HL-60 (cell line): ENCODE data around the gene SHB.
"Not testable (repeated sequence)": the region's sequence is repeated elsewhere in the genome, so short reads cannot be mapped to it uniquely, and the experiment has no call there.

Experiments
- DNase-seq, 2 experiments: peaks; one replicate each; pipeline ENCODE4 v3.0.0-alpha.2; 2010 to 2020; ENCODE audit warnings: low read depth in 1 of 2, low spot score in 1 of 2
- H3K27ac ChIP-seq: fragments of 250-450 bp; sonication (Bioruptor Pico); replicated peaks from 2 replicates; pipeline ENCODE4 v1.5.1; 2020; ENCODE audit warnings: mild to moderate bottlenecking, moderate library complexity
- H3K27me3 ChIP-seq: fragments of 250-450 bp; sonication (Bioruptor Pico); 2 replicates; pipeline ENCODE4 v1.5.1; 2021; ENCODE audit warnings: mild to moderate bottlenecking, moderate library complexity; ENCODE audit not compliant: insufficient read depth, poor library complexity, severe bottlenecking
- H3K4me3 ChIP-seq: replicated peaks from 2 replicates; pipeline ENCODE4 v1.5.1; 2011; ENCODE audit warnings: mild to moderate bottlenecking, control low read depth, low read length; ENCODE audit not compliant: insufficient read depth
- GABPA ChIP-seq: IDR thresholded peaks from 2 replicates; pipeline ENCODE4 v1.6.1; 2012; ENCODE audit warnings: low read depth
- POLR2AphosphoS5 ChIP-seq: IDR thresholded peaks from 2 replicates; pipeline ENCODE4 v1.6.1; 2012; ENCODE audit warnings: low read depth
- SPI1 ChIP-seq: IDR thresholded peaks from 2 replicates; pipeline ENCODE4 v1.6.1; 2012; ENCODE audit warnings: low read depth, mild to moderate bottlenecking, borderline replicate concordance
- TF ChIP-seq, protein P1 (sequence below): IDR thresholded peaks from 2 replicates; pipeline ENCODE4 v1.6.1; 2012; ENCODE audit warnings: low read depth; ENCODE audit not compliant: insufficient replicate concordance
- TF ChIP-seq, protein P2 (sequence below): IDR thresholded peaks from one replicate; pipeline ENCODE4 v1.5.1; 2011; ENCODE audit warnings: low read length, control low read depth, inconsistent platforms; ENCODE audit not compliant: insufficient read depth

Gene SHB

DNA sequence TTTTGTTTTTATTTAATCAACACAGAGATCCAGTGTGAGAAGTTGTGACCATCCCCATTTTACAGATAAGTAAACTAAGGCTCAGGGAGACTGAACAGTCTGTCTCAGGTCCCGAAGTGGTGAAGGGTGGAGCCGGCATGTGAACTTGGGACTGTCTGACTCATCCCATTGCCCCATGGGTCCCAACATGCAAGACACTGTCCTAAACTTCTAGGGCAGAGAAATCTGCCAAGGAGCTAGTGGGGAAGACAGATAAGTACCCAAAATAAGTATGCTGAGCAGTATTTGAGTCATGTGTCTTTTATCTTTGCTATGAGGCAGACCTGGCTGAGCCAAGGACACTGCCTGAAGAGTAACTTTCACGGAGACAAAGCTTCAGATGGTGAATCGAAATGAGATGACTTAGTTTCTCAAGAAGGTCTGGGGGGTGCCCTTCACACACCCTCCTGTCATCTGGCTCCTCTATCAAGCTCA, 100.8 kb downstream of the SHB start:
- no peak overlapping the region for H3K27ac ChIP-seq
- DNase-seq: no peak
- no peaks in the 10 kb centered on the region for H3K27me3 ChIP-seq
- no peak overlapping the region for H3K4me3 ChIP-seq
- no peak for TF ChIP-seq GABPA

DNA sequence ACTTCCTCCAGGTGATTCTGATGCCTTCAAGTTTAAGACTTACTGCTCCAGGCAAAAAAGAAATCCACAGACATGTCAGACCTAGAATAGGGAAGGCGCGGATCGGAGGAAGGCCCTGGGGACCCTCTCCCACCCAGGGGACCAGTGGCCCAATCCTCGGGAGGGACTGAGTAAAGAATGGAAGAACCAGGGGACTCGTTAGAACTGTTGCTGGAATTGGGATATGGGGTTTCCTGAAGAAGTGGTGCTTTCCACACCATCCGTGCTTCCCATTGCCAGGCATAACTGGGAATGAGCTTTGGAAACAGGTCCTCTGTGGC, 101.3 kb downstream of the SHB start:
- H3K27ac ChIP-seq: no peak overlapping the region
- H3K27me3 ChIP-seq: no peaks in the 10 kb centered on the region
- no peak overlapping the region for H3K4me3 ChIP-seq
- no peak for DNase-seq
- TF ChIP-seq, protein P1, sequence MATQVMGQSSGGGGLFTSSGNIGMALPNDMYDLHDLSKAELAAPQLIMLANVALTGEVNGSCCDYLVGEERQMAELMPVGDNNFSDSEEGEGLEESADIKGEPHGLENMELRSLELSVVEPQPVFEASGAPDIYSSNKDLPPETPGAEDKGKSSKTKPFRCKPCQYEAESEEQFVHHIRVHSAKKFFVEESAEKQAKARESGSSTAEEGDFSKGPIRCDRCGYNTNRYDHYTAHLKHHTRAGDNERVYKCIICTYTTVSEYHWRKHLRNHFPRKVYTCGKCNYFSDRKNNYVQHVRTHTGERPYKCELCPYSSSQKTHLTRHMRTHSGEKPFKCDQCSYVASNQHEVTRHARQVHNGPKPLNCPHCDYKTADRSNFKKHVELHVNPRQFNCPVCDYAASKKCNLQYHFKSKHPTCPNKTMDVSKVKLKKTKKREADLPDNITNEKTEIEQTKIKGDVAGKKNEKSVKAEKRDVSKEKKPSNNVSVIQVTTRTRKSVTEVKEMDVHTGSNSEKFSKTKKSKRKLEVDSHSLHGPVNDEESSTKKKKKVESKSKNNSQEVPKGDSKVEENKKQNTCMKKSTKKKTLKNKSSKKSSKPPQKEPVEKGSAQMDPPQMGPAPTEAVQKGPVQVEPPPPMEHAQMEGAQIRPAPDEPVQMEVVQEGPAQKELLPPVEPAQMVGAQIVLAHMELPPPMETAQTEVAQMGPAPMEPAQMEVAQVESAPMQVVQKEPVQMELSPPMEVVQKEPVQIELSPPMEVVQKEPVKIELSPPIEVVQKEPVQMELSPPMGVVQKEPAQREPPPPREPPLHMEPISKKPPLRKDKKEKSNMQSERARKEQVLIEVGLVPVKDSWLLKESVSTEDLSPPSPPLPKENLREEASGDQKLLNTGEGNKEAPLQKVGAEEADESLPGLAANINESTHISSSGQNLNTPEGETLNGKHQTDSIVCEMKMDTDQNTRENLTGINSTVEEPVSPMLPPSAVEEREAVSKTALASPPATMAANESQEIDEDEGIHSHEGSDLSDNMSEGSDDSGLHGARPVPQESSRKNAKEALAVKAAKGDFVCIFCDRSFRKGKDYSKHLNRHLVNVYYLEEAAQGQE: no peak
- TF ChIP-seq POLR2AphosphoS5: no peak
- TF ChIP-seq GABPA: no peak

DNA sequence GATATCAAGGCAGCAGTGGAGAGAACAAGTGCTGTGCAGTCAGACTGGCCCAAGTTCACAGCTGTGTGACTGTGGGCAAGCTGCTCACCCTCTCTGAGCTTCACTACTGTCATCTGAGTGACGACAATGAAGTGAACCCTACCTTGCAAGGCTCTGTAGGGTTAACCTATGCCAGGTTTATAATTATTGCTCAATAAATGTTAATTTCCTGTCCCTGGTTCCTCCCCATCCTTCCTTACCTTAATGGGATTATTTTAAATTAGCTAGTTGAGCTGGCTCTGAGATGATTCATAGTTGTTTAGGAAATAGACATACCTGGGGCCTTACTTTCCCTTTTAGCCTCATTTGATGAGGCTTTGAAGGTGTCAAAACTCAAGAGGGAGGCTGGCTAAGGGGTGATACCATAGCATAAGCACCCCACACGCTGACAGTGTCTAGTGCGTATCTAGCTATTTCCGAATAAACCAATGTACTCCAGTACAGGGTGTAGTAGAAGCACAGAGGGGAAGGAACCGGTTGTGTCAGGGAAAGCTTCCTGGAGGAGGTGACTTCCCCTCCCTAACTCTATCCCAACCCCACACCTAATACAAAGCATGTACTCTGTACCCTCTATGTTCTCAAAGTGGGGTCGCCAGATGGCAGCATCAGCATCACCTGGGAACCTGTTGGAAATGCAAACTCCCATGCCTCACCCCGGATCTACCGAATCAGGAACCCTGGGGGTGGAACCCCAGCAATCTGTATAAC, 101.8 kb downstream of the SHB start:
- TF ChIP-seq, protein P1: no peak
- TF ChIP-seq POLR2AphosphoS5 (no peak), SPI1 (no peak), GABPA (no peak)
- TF ChIP-seq, protein P2, sequence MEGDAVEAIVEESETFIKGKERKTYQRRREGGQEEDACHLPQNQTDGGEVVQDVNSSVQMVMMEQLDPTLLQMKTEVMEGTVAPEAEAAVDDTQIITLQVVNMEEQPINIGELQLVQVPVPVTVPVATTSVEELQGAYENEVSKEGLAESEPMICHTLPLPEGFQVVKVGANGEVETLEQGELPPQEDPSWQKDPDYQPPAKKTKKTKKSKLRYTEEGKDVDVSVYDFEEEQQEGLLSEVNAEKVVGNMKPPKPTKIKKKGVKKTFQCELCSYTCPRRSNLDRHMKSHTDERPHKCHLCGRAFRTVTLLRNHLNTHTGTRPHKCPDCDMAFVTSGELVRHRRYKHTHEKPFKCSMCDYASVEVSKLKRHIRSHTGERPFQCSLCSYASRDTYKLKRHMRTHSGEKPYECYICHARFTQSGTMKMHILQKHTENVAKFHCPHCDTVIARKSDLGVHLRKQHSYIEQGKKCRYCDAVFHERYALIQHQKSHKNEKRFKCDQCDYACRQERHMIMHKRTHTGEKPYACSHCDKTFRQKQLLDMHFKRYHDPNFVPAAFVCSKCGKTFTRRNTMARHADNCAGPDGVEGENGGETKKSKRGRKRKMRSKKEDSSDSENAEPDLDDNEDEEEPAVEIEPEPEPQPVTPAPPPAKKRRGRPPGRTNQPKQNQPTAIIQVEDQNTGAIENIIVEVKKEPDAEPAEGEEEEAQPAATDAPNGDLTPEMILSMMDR: no peak
- no peak for DNase-seq
- H3K27me3 ChIP-seq: no peaks in the 10 kb centered on the region
- no peak overlapping the region for H3K27ac ChIP-seq
- H3K4me3 ChIP-seq: no peak overlapping the region

DNA sequence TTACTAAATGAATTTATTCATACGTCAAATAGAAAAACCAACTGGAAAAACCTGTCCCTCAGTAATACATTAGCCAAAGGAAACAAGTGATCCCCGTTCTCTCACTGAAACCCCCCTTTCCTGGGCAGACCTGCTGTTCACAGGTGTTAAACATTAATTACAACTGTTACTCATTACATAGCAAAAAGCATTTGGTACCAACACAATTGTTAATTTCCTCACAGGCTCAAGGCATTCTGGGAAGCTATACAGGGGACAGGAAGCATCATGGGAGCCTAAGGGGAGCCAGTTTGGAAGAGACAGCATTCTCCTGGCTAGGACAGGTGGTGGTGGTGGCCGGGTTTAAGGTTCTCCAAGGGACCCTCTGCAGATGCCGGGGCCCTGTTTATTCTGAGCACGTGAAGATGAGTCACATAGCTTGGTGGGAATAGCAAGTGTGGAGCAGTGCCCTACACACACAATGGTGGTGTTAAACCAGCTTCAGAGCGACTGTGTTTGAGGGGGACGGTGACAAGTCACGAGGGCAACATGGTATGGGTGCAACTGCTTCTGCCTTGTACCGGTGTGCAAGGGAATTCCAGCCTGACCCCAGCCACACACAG, 102.5 kb downstream of the SHB start:
- TF ChIP-seq GABPA: no peak
- TF ChIP-seq, protein P2: no peak
- TF ChIP-seq, protein P1: no peak
- TF ChIP-seq POLR2AphosphoS5: no peak
- no peak for TF ChIP-seq SPI1
- no peaks in the 10 kb centered on the region for H3K27me3 ChIP-seq
- DNase-seq: no peak
- H3K27ac ChIP-seq: no peak overlapping the region
- H3K4me3 ChIP-seq: no peak overlapping the region

DNA sequence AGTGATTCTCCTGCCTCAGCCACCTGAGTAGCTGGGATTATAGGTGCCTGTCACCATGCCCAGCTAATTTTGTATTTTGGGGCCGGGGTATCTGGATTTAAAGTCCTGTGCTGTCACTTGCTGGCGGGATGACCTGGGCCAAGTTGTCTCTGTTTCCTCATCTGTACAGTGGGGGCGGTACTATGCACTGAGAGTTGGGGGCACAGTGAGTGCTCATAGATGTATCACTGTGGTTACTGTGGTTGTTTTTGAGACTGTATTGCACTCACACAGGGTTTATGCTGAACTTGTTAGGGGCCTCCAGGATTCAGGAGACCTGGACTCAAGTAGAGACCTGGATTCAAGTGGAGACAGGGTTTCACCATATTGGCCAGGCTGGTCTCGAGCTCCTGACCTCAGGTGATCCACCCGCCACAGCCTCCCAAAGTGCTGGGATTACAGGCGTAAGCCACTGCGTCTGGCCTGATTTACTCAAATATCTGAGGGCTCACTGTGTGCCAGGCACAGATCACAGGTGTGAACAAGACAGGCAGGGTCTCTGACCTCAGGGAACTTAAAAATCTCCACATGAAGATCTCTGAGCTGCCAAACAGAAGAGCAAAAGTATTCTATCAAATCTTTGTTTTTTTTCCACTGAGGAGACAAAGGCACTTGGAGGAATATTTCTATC, 103.2 kb downstream of the SHB start:
- not testable (repeated sequence) for H3K27me3 ChIP-seq, H3K4me3 ChIP-seq, H3K27ac ChIP-seq, DNase-seq
